ENCODE results near the gene MNT. TPM values are rescaled to one million over a fixed set of nuclear protein-coding genes. Genes with fewer than 3 reads are reported as not detected.

The MNT gene
- total and polyA plus RNA-seq, 2 donors: 2.4 to 9.8 TPM

DNA sequence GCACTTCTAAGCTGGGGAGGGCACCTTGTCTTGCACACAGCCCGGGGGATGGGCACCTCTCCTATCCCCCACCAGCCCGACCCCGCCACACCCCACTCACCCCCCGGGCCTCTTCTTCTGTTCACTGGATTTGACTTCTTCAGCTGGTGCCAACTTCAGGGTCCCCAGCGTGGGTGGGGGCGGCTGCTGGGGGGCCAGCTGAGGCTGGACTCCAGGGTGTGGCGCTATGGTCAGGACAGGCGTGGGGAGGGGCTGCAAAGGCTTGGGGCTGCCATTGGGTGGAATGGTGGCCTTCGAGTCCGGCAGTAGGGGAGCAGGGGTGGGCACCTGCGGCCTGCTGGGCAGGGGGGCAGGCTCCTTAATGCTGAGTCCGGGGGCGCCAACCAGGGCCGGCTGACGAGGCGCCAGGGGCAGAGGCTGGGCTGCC lies 6.1 kb downstream of the MNT start:
- WGBS: 96% methylated on average over 16 of the region's 16 CpGs
- peaks cover 0 to 2% of the 10 kb centered on the region in 2 donors for H3K9me3 ChIP-seq (ENCODE audit: control insufficient read depth in 2 of 2, insufficient read depth in 1 of 2, low read length in 1 of 2)
- peaks cover 0 to 2% of the 10 kb centered on the region in 2 donors for H3K27me3 ChIP-seq (ENCODE audit: control insufficient read depth in 2 of 2, insufficient read depth in 1 of 2, low read length in 1 of 2)
- peaks cover 39 to 72% of the 10 kb centered on the region in 2 donors for H3K4me1 ChIP-seq (ENCODE audit: control insufficient read depth in 2 of 2, insufficient read depth in 2 of 2, low read length in 2 of 2)
- no peak overlapping the region for H3K4me3 ChIP-seq (ENCODE audit: low read length in 2 of 2)
- H3K36me3 ChIP-seq (ENCODE audit: control insufficient read depth in 2 of 2, insufficient read depth in 2 of 2, low read length in 1 of 2): peaks cover 0 to 6% of the 10 kb centered on the region in 2 donors
- no peak overlapping the region for H3K27ac ChIP-seq (ENCODE audit: low read depth in 1 of 2, low read length in 1 of 2)
- no peak for DNase-seq (ENCODE audit: low read depth in 6 of 9, low spot score in 9 of 9)

DNA sequence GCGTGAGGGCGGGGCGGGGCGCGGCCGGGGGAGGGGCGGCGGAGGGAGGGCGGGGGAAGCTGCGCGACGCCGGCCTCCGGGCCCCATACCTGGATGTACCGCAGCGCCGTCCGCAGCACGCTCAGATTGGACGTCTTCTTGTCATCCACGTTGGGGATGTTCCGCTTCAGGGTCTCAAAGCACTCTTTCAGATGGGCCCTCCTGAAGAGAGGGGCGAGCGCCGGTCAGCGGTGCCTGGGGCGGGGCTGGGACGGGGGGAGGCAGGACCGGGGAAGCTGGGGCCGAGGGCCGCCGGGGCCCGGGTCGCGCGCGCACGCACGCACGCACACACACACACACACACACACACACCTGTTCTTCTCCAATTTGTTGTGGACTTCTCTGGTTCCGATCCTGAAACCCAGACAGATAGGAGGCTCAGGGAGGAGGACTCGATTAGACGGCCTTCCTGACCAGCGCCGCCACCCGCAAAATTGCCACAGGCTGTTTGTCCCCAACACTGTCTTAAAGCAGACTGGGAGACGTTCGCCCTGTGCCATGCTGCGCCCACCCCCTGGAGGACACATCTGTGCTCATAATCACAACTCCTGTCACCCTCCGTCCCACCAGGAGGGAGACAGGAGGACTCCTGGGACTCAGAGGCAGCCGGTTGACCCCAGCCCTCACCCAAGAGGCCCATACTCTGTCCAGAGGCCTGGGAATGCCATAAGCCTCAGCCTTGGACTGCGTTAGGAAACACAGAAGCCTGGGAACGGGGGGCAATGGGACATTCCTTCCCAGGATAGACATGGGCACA lies 6.7 kb downstream of the MNT start:
- H3K36me3 ChIP-seq (ENCODE audit: control insufficient read depth in 2 of 2, insufficient read depth in 2 of 2, low read length in 1 of 2): peaks cover 3 to 9% of the 10 kb centered on the region in 2 donors
- peak overlapping the region in 1 of 2 donors; percentile 66 for H3K27ac ChIP-seq (ENCODE audit: low read depth in 1 of 2, low read length in 1 of 2)
- no peaks in the 10 kb centered on the region for H3K9me3 ChIP-seq (ENCODE audit: control insufficient read depth in 2 of 2, insufficient read depth in 1 of 2, low read length in 1 of 2)
- peak overlapping the region in 1 of 2 donors; percentile 75 for H3K4me3 ChIP-seq (ENCODE audit: low read length in 2 of 2)
- H3K27me3 ChIP-seq (ENCODE audit: control insufficient read depth in 2 of 2, insufficient read depth in 1 of 2, low read length in 1 of 2): peaks cover 0 to 2% of the 10 kb centered on the region in 2 donors
- 27% methylated on average over 53 of the region's 53 CpGs for WGBS
- peaks cover 36 to 70% of the 10 kb centered on the region in 2 donors for H3K4me1 ChIP-seq (ENCODE audit: control insufficient read depth in 2 of 2, insufficient read depth in 2 of 2, low read length in 2 of 2)
- no peak for DNase-seq (ENCODE audit: low read depth in 6 of 9, low spot score in 9 of 9)

DNA sequence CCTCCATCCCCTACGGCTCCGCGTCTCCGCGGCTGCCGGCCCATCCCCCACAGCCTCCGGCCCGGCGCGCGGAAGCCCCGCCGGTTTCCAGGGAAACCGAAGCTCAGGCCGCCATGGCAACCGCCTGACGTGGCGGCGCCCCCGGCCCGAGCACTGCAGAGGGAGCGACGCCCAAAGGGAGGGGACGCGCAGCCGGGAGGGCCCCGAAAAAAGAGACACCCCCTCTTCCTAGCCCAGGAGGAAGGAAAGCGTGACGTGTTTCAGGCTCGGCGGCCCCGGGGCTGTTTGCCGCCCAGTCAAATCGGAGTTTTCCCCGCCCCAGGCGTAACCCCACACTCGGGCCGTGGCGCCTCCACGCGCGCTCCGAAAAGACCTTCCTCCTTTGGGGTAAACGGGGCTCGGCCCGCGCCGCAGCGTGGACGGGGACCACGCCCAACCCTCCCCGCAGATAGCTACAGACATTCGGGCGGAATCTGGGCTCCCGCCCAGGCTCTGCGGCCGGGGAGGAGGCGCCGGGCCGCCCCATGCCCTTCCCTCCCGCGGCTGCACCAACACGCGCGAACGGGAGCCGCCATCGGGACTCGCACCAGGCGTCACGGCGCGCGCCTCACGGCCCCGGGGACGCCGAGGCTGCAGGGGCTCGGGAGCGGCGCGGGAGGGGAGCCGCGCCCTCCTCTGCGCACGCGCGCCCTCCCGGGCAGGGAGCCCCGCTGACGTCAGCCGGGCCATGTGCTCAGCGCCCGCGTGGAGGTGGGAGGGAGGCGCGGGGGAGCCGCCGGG lies 7.5 kb downstream of the MNT start:
- Histone ChIP-seq H3K4me1 (ENCODE audit: control insufficient read depth in 2 of 2, insufficient read depth in 2 of 2, low read length in 2 of 2) (peaks cover 33 to 68% of the 10 kb centered on the region in 2 donors), H3K4me3 (ENCODE audit: low read length in 2 of 2) (peak overlapping the region; percentile 66 to 75), H3K9me3 (ENCODE audit: control insufficient read depth in 2 of 2, insufficient read depth in 1 of 2, low read length in 1 of 2) (no peaks in the 10 kb centered on the region), H3K36me3 (ENCODE audit: control insufficient read depth in 2 of 2, insufficient read depth in 2 of 2, low read length in 1 of 2) (peaks cover 3 to 9% of the 10 kb centered on the region in 2 donors), H3K27me3 (ENCODE audit: control insufficient read depth in 2 of 2, insufficient read depth in 1 of 2, low read length in 1 of 2) (peaks cover 0 to 2% of the 10 kb centered on the region in 2 donors), H3K27ac (ENCODE audit: low read depth in 1 of 2, low read length in 1 of 2) (peak overlapping the region; percentile 91 to 92)
- DNase-seq (ENCODE audit: low read depth in 6 of 9, low spot score in 9 of 9): peak in 7 of 9 donors; percentile 78 to 93 (median 84)
- under 1% methylated on average over 98 of the region's 99 CpGs for WGBS

DNA sequence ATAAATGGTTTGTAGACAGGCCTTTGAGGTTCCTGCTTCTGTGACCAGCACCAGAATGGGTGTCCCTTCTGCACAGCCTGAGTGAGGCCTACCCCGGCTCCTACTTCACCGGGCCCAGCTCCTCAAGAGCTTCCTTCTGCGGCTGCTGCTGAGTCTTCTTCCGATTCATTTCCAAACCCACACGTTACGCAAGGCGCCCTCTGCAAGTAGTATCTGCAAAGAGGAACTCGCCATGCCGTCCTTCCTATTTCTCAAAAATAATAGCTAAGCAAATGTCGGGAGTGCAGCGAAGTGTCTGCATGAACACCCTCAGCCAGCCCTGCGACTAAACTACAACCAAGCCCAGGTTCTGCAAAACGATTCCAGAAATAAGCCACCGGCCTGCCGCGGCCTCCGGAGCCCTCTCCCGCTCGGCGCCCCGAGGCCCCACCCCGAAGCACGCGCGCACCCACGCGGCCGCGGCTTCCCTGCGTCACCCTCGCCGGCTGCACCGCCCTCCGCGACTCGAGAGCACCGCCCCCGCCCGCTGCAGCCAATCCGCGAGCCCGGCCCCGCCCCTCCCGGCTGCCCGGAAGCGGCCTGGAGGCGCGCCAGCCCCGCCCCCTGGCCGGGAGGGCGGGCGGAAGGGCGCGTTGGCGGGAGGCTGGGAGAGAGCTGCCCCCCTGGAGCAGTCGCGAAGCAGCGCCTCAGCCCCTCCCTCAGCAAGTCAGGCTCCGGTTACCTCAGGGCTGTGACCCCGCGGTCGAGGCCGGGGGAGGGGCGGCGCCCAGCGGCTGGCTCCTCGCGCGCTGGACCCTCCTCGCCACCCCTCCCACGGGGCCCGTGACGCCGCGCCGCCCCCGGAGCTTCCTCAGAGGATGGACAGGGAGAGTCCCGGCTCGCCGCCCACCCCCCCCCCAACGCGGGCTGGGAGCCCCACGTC lies 8.3 kb downstream of the MNT start:
- Histone ChIP-seq H3K27me3 (ENCODE audit: control insufficient read depth in 2 of 2, insufficient read depth in 1 of 2, low read length in 1 of 2) (peaks cover 0 to 2% of the 10 kb centered on the region in 2 donors), H3K9me3 (ENCODE audit: control insufficient read depth in 2 of 2, insufficient read depth in 1 of 2, low read length in 1 of 2) (no peaks in the 10 kb centered on the region), H3K36me3 (ENCODE audit: control insufficient read depth in 2 of 2, insufficient read depth in 2 of 2, low read length in 1 of 2) (peaks cover 9 to 13% of the 10 kb centered on the region in 2 donors), H3K4me1 (ENCODE audit: control insufficient read depth in 2 of 2, insufficient read depth in 2 of 2, low read length in 2 of 2) (peaks cover 28 to 59% of the 10 kb centered on the region in 2 donors), H3K4me3 (ENCODE audit: low read length in 2 of 2) (peak overlapping the region; percentile 66 to 75), H3K27ac (ENCODE audit: low read depth in 1 of 2, low read length in 1 of 2) (peak overlapping the region; percentile 91 to 92)
- DNase-seq (ENCODE audit: low read depth in 6 of 9, low spot score in 9 of 9): peak in 7 of 9 donors; percentile 79 to 96 (median 92)
- WGBS: under 1% methylated on average over 83 of the region's 83 CpGs

DNA sequence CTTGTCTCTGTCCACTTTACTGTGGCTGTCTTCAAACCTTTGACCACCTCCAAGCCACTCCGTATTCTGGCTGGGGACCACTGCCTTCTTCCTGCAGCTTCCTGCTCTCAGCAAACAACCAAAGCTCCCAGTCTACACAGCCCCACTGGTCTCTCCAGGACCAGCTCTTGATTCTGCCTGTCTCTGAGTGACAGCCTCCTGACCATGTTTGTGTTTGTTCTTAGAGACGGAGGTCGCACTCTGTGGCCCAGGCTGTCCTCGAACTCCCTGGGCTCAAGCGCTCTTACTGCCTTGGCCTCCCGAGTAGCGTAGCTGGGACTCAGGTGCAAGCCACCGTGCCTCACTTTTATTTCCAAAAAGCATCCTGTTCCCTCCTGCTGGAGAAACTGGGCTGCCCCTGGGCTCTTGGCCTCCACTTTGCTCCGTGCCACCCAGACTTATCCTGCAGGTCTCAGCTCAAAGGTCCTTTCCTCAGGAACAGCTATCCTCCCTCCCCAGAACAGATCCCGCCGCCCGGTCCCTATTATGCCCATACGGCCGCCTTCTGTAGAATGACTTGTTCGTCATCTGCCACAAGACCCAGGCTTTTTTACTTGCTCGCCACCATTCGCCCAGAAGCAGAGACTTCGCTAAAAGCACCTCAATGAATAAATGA lies 9.1 kb downstream of the MNT start:
- DNase-seq (ENCODE audit: low read depth in 6 of 9, low spot score in 9 of 9): no peak

DNA sequence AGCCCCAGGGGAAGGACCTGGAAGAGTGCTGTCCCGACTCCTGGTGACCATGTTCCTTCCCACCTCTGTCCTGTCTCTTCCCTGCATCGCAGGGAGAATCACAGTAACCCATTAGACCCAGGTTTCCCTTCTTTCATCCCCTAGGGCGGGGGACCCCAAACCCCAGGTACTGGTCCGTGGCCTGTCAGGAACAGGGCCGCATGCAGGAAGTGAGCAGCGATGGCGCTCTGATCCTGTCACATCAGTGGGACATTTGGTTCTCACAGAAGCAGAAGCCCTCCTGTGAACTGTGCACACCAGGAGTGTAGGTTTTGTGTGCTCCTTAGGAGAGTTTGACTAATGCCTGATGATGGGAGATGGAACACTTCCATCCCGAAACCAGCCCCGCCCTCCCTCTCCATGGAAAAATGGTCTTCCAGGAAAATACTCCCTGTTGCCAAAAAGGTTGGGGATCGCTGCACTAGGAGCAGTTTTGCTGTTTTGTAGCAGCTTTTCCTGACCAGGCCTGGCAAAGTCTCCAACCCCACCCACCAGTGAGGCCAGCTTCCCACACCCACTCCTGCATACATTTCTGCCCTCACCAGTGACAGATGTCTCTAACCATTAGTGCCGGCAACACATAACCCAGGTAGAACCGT lies 10.5 kb downstream of the MNT start:
- no peak for DNase-seq (ENCODE audit: low read depth in 6 of 9, low spot score in 9 of 9)
- H3K4me3 ChIP-seq (ENCODE audit: low read length in 2 of 2): no peak overlapping the region
- no peaks in the 10 kb centered on the region for H3K27me3 ChIP-seq (ENCODE audit: control insufficient read depth in 2 of 2, insufficient read depth in 1 of 2, low read length in 1 of 2)
- H3K27ac ChIP-seq (ENCODE audit: low read depth in 1 of 2, low read length in 1 of 2): no peak overlapping the region
- peaks cover 17 to 38% of the 10 kb centered on the region in 2 donors for H3K4me1 ChIP-seq (ENCODE audit: control insufficient read depth in 2 of 2, insufficient read depth in 2 of 2, low read length in 2 of 2)
- WGBS: 93% methylated on average over 12 of the region's 12 CpGs
- H3K9me3 ChIP-seq (ENCODE audit: control insufficient read depth in 2 of 2, insufficient read depth in 1 of 2, low read length in 1 of 2): no peaks in the 10 kb centered on the region
- H3K36me3 ChIP-seq (ENCODE audit: control insufficient read depth in 2 of 2, insufficient read depth in 2 of 2, low read length in 1 of 2): peaks cover 30 to 31% of the 10 kb centered on the region in 2 donors

More for the DNA sequence above, 9.1 kb downstream of the MNT start:
- Histone ChIP-seq H3K4me3 (ENCODE audit: low read length in 2 of 2) (peak overlapping the region; percentile 27 to 75), H3K27me3 (ENCODE audit: control insufficient read depth in 2 of 2, insufficient read depth in 1 of 2, low read length in 1 of 2) (peaks cover 0 to 1% of the 10 kb centered on the region in 2 donors), H3K9me3 (ENCODE audit: control insufficient read depth in 2 of 2, insufficient read depth in 1 of 2, low read length in 1 of 2) (no peaks in the 10 kb centered on the region), H3K27ac (ENCODE audit: low read depth in 1 of 2, low read length in 1 of 2) (peak overlapping the region; percentile 52 to 86), H3K4me1 (ENCODE audit: control insufficient read depth in 2 of 2, insufficient read depth in 2 of 2, low read length in 2 of 2) (peaks cover 22 to 52% of the 10 kb centered on the region in 2 donors), H3K36me3 (ENCODE audit: control insufficient read depth in 2 of 2, insufficient read depth in 2 of 2, low read length in 1 of 2) (peaks cover 17 to 21% of the 10 kb centered on the region in 2 donors)
- WGBS: 64% methylated on average over 18 of the region's 18 CpGs

DNA sequence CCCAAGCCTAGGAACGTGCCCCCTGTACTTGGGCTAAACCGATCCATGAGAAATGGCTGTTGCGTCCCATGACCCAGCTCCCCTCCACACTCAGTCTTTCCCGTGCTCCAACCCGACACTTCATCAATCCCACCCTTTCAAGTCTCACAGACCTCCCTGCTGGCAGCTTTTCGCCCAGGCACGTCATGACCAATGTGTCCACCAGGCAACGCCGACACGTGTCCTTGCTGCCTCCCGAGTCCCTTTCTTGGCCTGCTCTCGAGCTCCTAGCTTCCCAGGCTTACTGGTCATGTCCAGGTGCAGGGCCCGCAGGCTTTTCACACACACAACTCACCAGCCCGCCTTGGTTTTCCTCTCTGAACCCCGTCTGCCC lies 12.2 kb downstream of the MNT start:
- H3K27ac ChIP-seq (ENCODE audit: low read depth in 1 of 2, low read length in 1 of 2): no peak overlapping the region
- peaks cover 30 to 38% of the 10 kb centered on the region in 2 donors for H3K36me3 ChIP-seq (ENCODE audit: control insufficient read depth in 2 of 2, insufficient read depth in 2 of 2, low read length in 1 of 2)
- WGBS: 86% methylated on average over 15 of the region's 15 CpGs
- no peaks in the 10 kb centered on the region for H3K27me3 ChIP-seq (ENCODE audit: control insufficient read depth in 2 of 2, insufficient read depth in 1 of 2, low read length in 1 of 2)
- no peak for DNase-seq (ENCODE audit: low read depth in 6 of 9, low spot score in 9 of 9)
- peaks cover 11 to 28% of the 10 kb centered on the region in 2 donors for H3K4me1 ChIP-seq (ENCODE audit: control insufficient read depth in 2 of 2, insufficient read depth in 2 of 2, low read length in 2 of 2)
- H3K4me3 ChIP-seq (ENCODE audit: low read length in 2 of 2): no peak overlapping the region
- H3K9me3 ChIP-seq (ENCODE audit: control insufficient read depth in 2 of 2, insufficient read depth in 1 of 2, low read length in 1 of 2): no peaks in the 10 kb centered on the region

Measured in thymus (tissue), 11 donors.